ENCODE results near the gene FAM131B.
A peak's percentile ranks its signal among the peaks of the same experiment; 100 is the strongest.

Gene FAM131B

DNA sequence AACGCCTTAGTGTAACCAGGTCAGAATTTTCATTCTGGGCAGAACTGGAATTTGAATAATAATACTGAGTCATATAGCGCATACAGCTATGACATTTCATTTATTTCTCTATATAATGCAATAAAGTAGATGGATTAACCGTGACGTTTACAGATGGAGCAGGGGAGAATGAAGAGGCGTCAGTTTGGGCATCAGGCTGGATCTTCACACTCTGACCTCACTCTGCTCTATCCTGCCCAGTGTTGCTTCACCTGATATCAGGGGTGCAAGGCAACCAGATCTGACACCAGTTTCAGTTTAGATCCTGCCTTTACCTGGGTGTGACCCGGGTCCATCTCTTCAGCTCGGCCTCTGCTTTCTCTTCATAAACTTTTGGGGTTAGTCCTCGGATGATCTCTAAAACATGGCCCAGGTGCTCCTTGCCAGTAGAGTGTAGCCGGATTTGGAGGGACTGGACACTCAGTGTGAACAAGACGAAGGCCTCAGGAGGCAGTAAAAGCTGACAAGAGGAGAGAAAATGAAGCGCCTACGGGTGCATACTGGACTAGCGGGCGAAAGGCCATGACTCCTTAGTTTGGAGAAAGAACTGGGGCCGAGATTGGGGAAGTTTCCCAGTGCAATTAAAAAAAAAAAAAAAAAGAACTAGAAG, 17.2 kb upstream of the FAM131B start:
- peak overlapping the region; percentile 81 for H3K4me2 ChIP-seq (ENCODE audit: low read length, poor library complexity, severe bottlenecking)
- no peak overlapping the region for H2BK15ac ChIP-seq (ENCODE audit: low read depth, poor library complexity, severe bottlenecking)
- H3K18ac ChIP-seq (ENCODE audit: low read depth in 1 of 2, low read length in 2 of 2) = peak overlapping the region; percentile 6 to 44
- H3K14ac ChIP-seq (ENCODE audit: low read length in 2 of 2) = no peak overlapping the region
- peak overlapping the region; percentile 98 for H3K9ac ChIP-seq (ENCODE audit: low read length)
- H2AFZ ChIP-seq (ENCODE audit: low read depth, low read length) = no peak overlapping the region
- DNase-seq = no peak
- peak overlapping the region; percentile 30 to 90 for H3K4me3 ChIP-seq (ENCODE audit: insufficient read depth in 1 of 2, low read depth in 1 of 2, low read length in 2 of 2)
- H3K27ac ChIP-seq (ENCODE audit: low read length, poor library complexity, severe bottlenecking) = peak overlapping the region; percentile 99
- H2BK120ac ChIP-seq (ENCODE audit: low read depth, low read length) = no peak overlapping the region
- H3K23ac ChIP-seq (ENCODE audit: low read length in 2 of 2) = peak overlapping the region in 1 of 2 experiments; percentile 53
- no peaks in the 10 kb centered on the region for H3K27me3 ChIP-seq (ENCODE audit: control insufficient read depth in 1 of 2, insufficient read depth in 1 of 2, low read length in 2 of 2)
- H3K36me3 ChIP-seq (ENCODE audit: control insufficient read depth in 1 of 2, insufficient read depth in 2 of 2, low read depth in 1 of 2, low read length in 2 of 2) = peaks cover 19 to 26% of the 10 kb centered on the region in 2 experiments
- H2AK5ac ChIP-seq (ENCODE audit: low read length, severe bottlenecking) = peak overlapping the region; percentile 5
- peak overlapping the region; percentile 35 for H4K8ac ChIP-seq (ENCODE audit: low read length)
- peaks cover 29% of the 10 kb centered on the region for H3K4me1 ChIP-seq (ENCODE audit: control insufficient read depth, insufficient read depth, low read depth, low read length)
- H2BK12ac ChIP-seq (ENCODE audit: low read length in 2 of 2) = peak overlapping the region in 1 of 2 experiments; percentile 23
- WGBS = 34% methylated on average over 13 of the region's 15 CpGs
- no peak overlapping the region for H4K91ac ChIP-seq (ENCODE audit: low read length)
- H3K4ac ChIP-seq (ENCODE audit: low read depth in 1 of 2, low read length in 2 of 2) = peak overlapping the region; percentile 10 to 22
- H3K79me1 ChIP-seq (replicated peaks; ENCODE audit: low read length, poor library complexity, severe bottlenecking) = peaks cover 5% of the 10 kb centered on the region
- H2BK5ac ChIP-seq (ENCODE audit: low read depth, low read length, poor library complexity, severe bottlenecking) = peak overlapping the region; percentile 100
- no peaks in the 10 kb centered on the region for H3K9me3 ChIP-seq (ENCODE audit: control insufficient read depth, low read length)

GRCh38 chr7:143376396-143376795, 13.9 kb upstream of the FAM131B start:
- Histone ChIP-seq H3K27me3 (ENCODE audit: control insufficient read depth in 1 of 2, insufficient read depth in 1 of 2, low read length in 2 of 2) (no peaks in the 10 kb centered on the region), H4K91ac (ENCODE audit: low read length) (peak overlapping the region; percentile 28)
- no peak for DNase-seq

DNA sequence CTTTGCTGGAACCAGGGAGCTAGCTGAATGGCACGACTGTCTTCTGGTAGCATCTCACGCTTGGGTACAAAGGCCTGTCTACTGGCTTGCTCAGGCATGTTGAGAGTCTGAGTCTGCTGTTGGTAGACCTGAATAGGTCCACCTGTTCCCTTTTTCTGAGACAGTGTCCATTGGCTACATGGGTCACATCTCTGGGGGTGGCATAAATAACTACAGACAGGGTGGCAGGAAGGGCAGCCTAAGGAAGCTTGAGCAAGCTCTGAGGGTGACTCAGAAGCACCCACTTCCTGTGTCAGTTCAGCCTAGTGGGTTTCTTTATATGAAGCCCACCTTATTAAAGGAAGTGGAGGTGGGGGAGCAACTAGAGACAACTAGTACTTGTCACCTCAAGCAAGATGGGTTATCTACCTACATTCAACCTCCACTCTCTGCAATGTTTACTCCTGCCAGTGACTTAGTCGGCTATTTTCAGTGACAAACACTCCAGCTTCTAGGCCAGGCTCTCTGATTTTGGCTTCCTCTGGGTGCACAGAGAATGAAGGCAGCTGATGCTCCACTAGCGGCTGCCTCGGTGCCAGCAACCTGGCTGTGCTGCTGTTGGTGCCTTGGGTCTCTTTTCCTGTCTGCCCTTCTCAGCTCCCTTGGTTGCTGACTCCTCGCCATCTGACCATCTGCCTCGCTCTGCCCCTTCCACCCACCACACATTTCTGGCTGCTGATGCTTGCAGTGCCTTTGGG, 13.0 kb upstream of the FAM131B start:
- DNase-seq = no peak
- H3K14ac ChIP-seq (ENCODE audit: low read length in 2 of 2) = peak overlapping the region in 1 of 2 experiments; percentile 44
- H3K27me3 ChIP-seq (ENCODE audit: control insufficient read depth in 1 of 2, insufficient read depth in 1 of 2, low read length in 2 of 2) = no peaks in the 10 kb centered on the region
- H3K4me1 ChIP-seq (ENCODE audit: control insufficient read depth, insufficient read depth, low read depth, low read length) = peaks cover 12% of the 10 kb centered on the region
- H4K91ac ChIP-seq (ENCODE audit: low read length) = peak overlapping the region; percentile 83
- H2BK12ac ChIP-seq (ENCODE audit: low read length in 2 of 2) = peak overlapping the region; percentile 19 to 42
- H3K18ac ChIP-seq (ENCODE audit: low read depth in 1 of 2, low read length in 2 of 2) = peak overlapping the region in 1 of 2 experiments; percentile 25
- no peak overlapping the region for H4K8ac ChIP-seq (ENCODE audit: low read length)
- H2AFZ ChIP-seq (ENCODE audit: low read depth, low read length) = no peak overlapping the region
- H2BK15ac ChIP-seq (ENCODE audit: low read depth, poor library complexity, severe bottlenecking) = peak overlapping the region; percentile 76
- H3K23ac ChIP-seq (ENCODE audit: low read length in 2 of 2) = peak overlapping the region in 1 of 2 experiments; percentile 35
- peaks cover 5% of the 10 kb centered on the region for H3K79me1 ChIP-seq (replicated peaks; ENCODE audit: low read length, poor library complexity, severe bottlenecking)
- no peak overlapping the region for H2BK5ac ChIP-seq (ENCODE audit: low read depth, low read length, poor library complexity, severe bottlenecking)
- H3K27ac ChIP-seq (ENCODE audit: low read length, poor library complexity, severe bottlenecking) = no peak overlapping the region
- no peak overlapping the region for H2BK120ac ChIP-seq (ENCODE audit: low read depth, low read length)
- H3K4me2 ChIP-seq (ENCODE audit: low read length, poor library complexity, severe bottlenecking) = no peak overlapping the region
- H3K9ac ChIP-seq (ENCODE audit: low read length) = no peak overlapping the region
- no peaks in the 10 kb centered on the region for H3K36me3 ChIP-seq (ENCODE audit: control insufficient read depth in 1 of 2, insufficient read depth in 2 of 2, low read depth in 1 of 2, low read length in 2 of 2)
- WGBS = 88% methylated on average over 7 of the region's 7 CpGs
- no peaks in the 10 kb centered on the region for H3K9me3 ChIP-seq (ENCODE audit: control insufficient read depth, low read length)
- H3K4ac ChIP-seq (ENCODE audit: low read depth in 1 of 2, low read length in 2 of 2) = peak overlapping the region in 1 of 2 experiments; percentile 74
- no peak overlapping the region for H3K4me3 ChIP-seq (ENCODE audit: insufficient read depth in 1 of 2, low read depth in 1 of 2, low read length in 2 of 2)
- H2AK5ac ChIP-seq (ENCODE audit: low read length, severe bottlenecking) = no peak overlapping the region

More at GRCh38 chr7:143376396-143376795, 13.9 kb upstream of the FAM131B start:
- 78% methylated on average over 4 of the region's 5 CpGs for WGBS
- Histone ChIP-seq H2AFZ (ENCODE audit: low read depth, low read length) (no peak overlapping the region), H3K23ac (ENCODE audit: low read length in 2 of 2) (no peak overlapping the region), H3K18ac (ENCODE audit: low read depth in 1 of 2, low read length in 2 of 2) (no peak overlapping the region), H3K27ac (ENCODE audit: low read length, poor library complexity, severe bottlenecking) (no peak overlapping the region), H3K36me3 (ENCODE audit: control insufficient read depth in 1 of 2, insufficient read depth in 2 of 2, low read depth in 1 of 2, low read length in 2 of 2) (no peaks in the 10 kb centered on the region), H3K9me3 (ENCODE audit: control insufficient read depth, low read length) (no peaks in the 10 kb centered on the region), H3K14ac (ENCODE audit: low read length in 2 of 2) (no peak overlapping the region), H2BK12ac (ENCODE audit: low read length in 2 of 2) (peak overlapping the region in 1 of 2 experiments; percentile 20), H3K79me1 (replicated peaks; ENCODE audit: low read length, poor library complexity, severe bottlenecking) (peaks cover 5% of the 10 kb centered on the region), H2BK120ac (ENCODE audit: low read depth, low read length) (no peak overlapping the region), H4K8ac (ENCODE audit: low read length) (peak overlapping the region; percentile 78), H3K4me1 (ENCODE audit: control insufficient read depth, insufficient read depth, low read depth, low read length) (peaks cover 12% of the 10 kb centered on the region), H3K4me2 (ENCODE audit: low read length, poor library complexity, severe bottlenecking) (no peak overlapping the region), H2BK5ac (ENCODE audit: low read depth, low read length, poor library complexity, severe bottlenecking) (no peak overlapping the region), H2BK15ac (ENCODE audit: low read depth, poor library complexity, severe bottlenecking) (peak overlapping the region; percentile 48), H3K4me3 (ENCODE audit: insufficient read depth in 1 of 2, low read depth in 1 of 2, low read length in 2 of 2) (no peak overlapping the region), H3K4ac (ENCODE audit: low read depth in 1 of 2, low read length in 2 of 2) (no peak overlapping the region), H2AK5ac (ENCODE audit: low read length, severe bottlenecking) (no peak overlapping the region), H3K9ac (ENCODE audit: low read length) (no peak overlapping the region)

- Histone ChIP-seq H3K36me3 (ENCODE audit: control insufficient read depth in 1 of 2, insufficient read depth in 2 of 2, low read depth in 1 of 2, low read length in 2 of 2) (no peaks in the 10 kb centered on the region), H3K27ac (ENCODE audit: low read length, poor library complexity, severe bottlenecking) (no peak overlapping the region), H3K79me1 (replicated peaks; ENCODE audit: low read length, poor library complexity, severe bottlenecking) (peaks cover 5% of the 10 kb centered on the region), H3K9me3 (ENCODE audit: control insufficient read depth, low read length) (no peaks in the 10 kb centered on the region), H2AK5ac (ENCODE audit: low read length, severe bottlenecking) (no peak overlapping the region), H4K8ac (ENCODE audit: low read length) (no peak overlapping the region), H4K91ac (ENCODE audit: low read length) (no peak overlapping the region), H3K4ac (ENCODE audit: low read depth in 1 of 2, low read length in 2 of 2) (peak overlapping the region in 1 of 2 experiments; percentile 19), H3K4me3 (ENCODE audit: insufficient read depth in 1 of 2, low read depth in 1 of 2, low read length in 2 of 2) (no peak overlapping the region), H2AFZ (ENCODE audit: low read depth, low read length) (peak overlapping the region; percentile 16), H2BK5ac (ENCODE audit: low read depth, low read length, poor library complexity, severe bottlenecking) (no peak overlapping the region), H2BK120ac (ENCODE audit: low read depth, low read length) (no peak overlapping the region), H3K18ac (ENCODE audit: low read depth in 1 of 2, low read length in 2 of 2) (no peak overlapping the region), H2BK15ac (ENCODE audit: low read depth, poor library complexity, severe bottlenecking) (no peak overlapping the region), H3K23ac (ENCODE audit: low read length in 2 of 2) (no peak overlapping the region), H3K4me2 (ENCODE audit: low read length, poor library complexity, severe bottlenecking) (no peak overlapping the region), H2BK12ac (ENCODE audit: low read length in 2 of 2) (no peak overlapping the region), H3K4me1 (ENCODE audit: control insufficient read depth, insufficient read depth, low read depth, low read length) (peaks cover 10% of the 10 kb centered on the region), H3K14ac (ENCODE audit: low read length in 2 of 2) (peak overlapping the region in 1 of 2 experiments; percentile 74), H3K9ac (ENCODE audit: low read length) (no peak overlapping the region), H3K27me3 (ENCODE audit: control insufficient read depth in 1 of 2, insufficient read depth in 1 of 2, low read length in 2 of 2) (no peaks in the 10 kb centered on the region)
- no peak for DNase-seq
- WGBS = 82% methylated on average over 4 of the region's 5 CpGs
These were observed 12.0 kb upstream of the FAM131B start for GRCh38 chr7:143374561-143374960.

All from mesenchymal stem cell (in vitro differentiated cells and primary cell).